HG03095 (cell line): ENCODE data around the gene FOSL1.
"Not testable (repeated sequence)": the region's sequence is repeated elsewhere in the genome, so short reads cannot be mapped to it uniquely, and the experiment has no call there.

Experiments
- ATAC-seq: cut with Tn5 transposase; IDR thresholded peaks from one replicate; pipeline ENCODE4 v1.9.1; 2021; ENCODE audit warnings: moderate library complexity; ENCODE audit not compliant: unreplicated experiment

The FOSL1 gene

GRCh38 chr11:65854852-65855837 is 45.0 kb downstream of the FOSL1 start:
- ATAC-seq: no peak

GRCh38 chr11:65854161-65854592 is 46.0 kb downstream of the FOSL1 start:
- ATAC-seq: no peak

- ATAC-seq: no peak
Observed at GRCh38 chr11:65853246-65853979, 46.8 kb downstream of the FOSL1 start.

- ATAC-seq: no peak
Observed at GRCh38 chr11:65852508-65853245, 47.5 kb downstream of the FOSL1 start.

GRCh38 chr11:65851811-65852507 is 48.2 kb downstream of the FOSL1 start:
- no peak for ATAC-seq

- no peak for ATAC-seq
Observed at GRCh38 chr11:65851083-65851579, 49.1 kb downstream of the FOSL1 start.

GRCh38 chr11:65850217-65851082 is 49.7 kb downstream of the FOSL1 start:
- no peak for ATAC-seq

- no peak for ATAC-seq
Observed at GRCh38 chr11:65849771-65850216, 50.4 kb downstream of the FOSL1 start.

GRCh38 chr11:65849366-65849765 is 50.8 kb downstream of the FOSL1 start:
- no peak for ATAC-seq

- ATAC-seq: not testable (repeated sequence)
Observed at GRCh38 chr11:65848693-65849092, 51.5 kb downstream of the FOSL1 start.

- ATAC-seq: no peak
Observed at GRCh38 chr11:65847746-65848145, 52.4 kb downstream of the FOSL1 start.

GRCh38 chr11:65844231-65844872 is 55.8 kb downstream of the FOSL1 start:
- ATAC-seq: no peak

- ATAC-seq: no peak
Observed at GRCh38 chr11:65843811-65844210, 56.4 kb downstream of the FOSL1 start.

- no peak for ATAC-seq
Observed at GRCh38 chr11:65842144-65842543, 58.0 kb downstream of the FOSL1 start.
